ENCODE results near the gene FAF1. TPM values are rescaled to one million over a fixed set of nuclear protein-coding genes. Genes with fewer than 3 reads are reported as not detected.

The FAF1 gene
- total and polyA plus RNA-seq, 2 of the 8 experiments (the other 6 are each of a cell fraction or from before 2014, with no cell fraction given), result 10.8 to 65.9 TPM

- TF ChIP-seq CHD7 (IDR thresholded peaks at IDR 0.05; ENCODE audit: insufficient replicate concordance, low read length) (no peak), NANOG (IDR thresholded peaks at IDR 0.05; ENCODE audit: insufficient read depth, low read depth, low read length, poor library complexity, severe bottlenecking) (no peak), TAF1 (IDR thresholded peaks at IDR 0.05; ENCODE audit: low read depth, low read length) (no peak), SAP30 (IDR thresholded peaks at IDR 0.05; ENCODE audit: insufficient read depth, insufficient replicate concordance, low read length) (no peak), GTF2F1 (IDR thresholded peaks at IDR 0.05; ENCODE audit: borderline replicate concordance, low read depth, low read length) (no peak), ASH2L (IDR thresholded peaks at IDR 0.05; ENCODE audit: low read length) (no peak), SIX5 (IDR thresholded peaks at IDR 0.05; ENCODE audit: low read depth, low read length) (no peak), BACH1 (IDR thresholded peaks at IDR 0.05; ENCODE audit: low read length) (no peak), SIRT6 (IDR thresholded peaks at IDR 0.05; ENCODE audit: low read length) (no peak), USF2 (IDR thresholded peaks at IDR 0.05; ENCODE audit: low read length) (no peak), TBP (IDR thresholded peaks at IDR 0.05; ENCODE audit: low read depth, low read length) (no peak)
These were observed 266.2 kb downstream of the FAF1 start (continued) for GRCh38 chr1:50693829-50694228.

All from H1 (cell line).